HepG2 (cell line): Measurements from ENCODE around the gene PHF23. TPM values are rescaled to one million over a fixed set of nuclear protein-coding genes. Genes with fewer than 3 reads are reported as not detected.

Source experiments
- CREB1 ChIP-seq, 2 experiments: fragments of 450-650 bp in 1 of 2; IDR thresholded peaks; 2 replicates each; pipeline ENCODE4 v1.6.1; 2016 to 2017; ENCODE audit warnings: control low read depth in 1 of 2, mild to moderate bottlenecking in 1 of 2, missing compliant biosample characterization in 1 of 2, missing genetic modification characterization in 1 of 2
- CSRNP2 ChIP-seq: sonication (generic); formaldehyde crosslinking; conservative IDR thresholded peaks from 2 replicates; pipeline ENCODE4 v1.8.0; 2022; ENCODE audit warnings: low read depth, missing genetic modification reagents
- KLF15 ChIP-seq: sonication (generic); formaldehyde crosslinking; IDR thresholded peaks from 2 replicates; pipeline ENCODE4 v1.8.1; 2023; ENCODE audit warnings: borderline replicate concordance, mild to moderate bottlenecking, inconsistent platforms, missing genetic modification reagents, mixed read lengths
- PRDM10 ChIP-seq: sonication (generic); formaldehyde crosslinking; IDR thresholded peaks from 2 replicates; pipeline ENCODE4 v1.4.0; 2020; ENCODE audit warnings: low read depth, missing genetic modification reagents
- SP140L ChIP-seq: sonication (generic); formaldehyde crosslinking; IDR thresholded peaks from 2 replicates; pipeline ENCODE4 v1.4.0; 2020; ENCODE audit warnings: missing genetic modification reagents, borderline replicate concordance
- TAF15 ChIP-seq: fragments of 200-400 bp; formaldehyde crosslinking; IDR thresholded peaks from one replicate; pipeline ENCODE4 v1.6.1; 2018; ENCODE audit warnings: mild to moderate bottlenecking, low read depth, low read length; ENCODE audit not compliant: poor library complexity, severe bottlenecking
- ZBTB7A ChIP-seq: sonication (generic); formaldehyde crosslinking; IDR thresholded peaks from 2 replicates; pipeline ENCODE4 v1.8.0; 2022; ENCODE audit warnings: mild to moderate bottlenecking, missing genetic modification reagents
- ZNF30 ChIP-seq: sonication (generic); formaldehyde crosslinking; IDR thresholded peaks from 2 replicates; pipeline ENCODE4 v1.5.0; 2020; ENCODE audit warnings: mild to moderate bottlenecking, missing genetic modification reagents
- ZNF350 ChIP-seq: sonication (generic); formaldehyde crosslinking; IDR thresholded peaks from 2 replicates; pipeline ENCODE4 v1.4.0; 2020; ENCODE audit warnings: mild to moderate bottlenecking, low read depth, missing genetic modification reagents, borderline replicate concordance
- ZNF644 ChIP-seq: IDR thresholded peaks from 2 replicates; pipeline ENCODE4 v1.6.1; 2016; ENCODE audit warnings: low read depth
- ZSCAN9 ChIP-seq: IDR thresholded peaks from 2 replicates; pipeline ENCODE4 v1.6.1; 2016; ENCODE audit warnings: borderline replicate concordance
- polyA plus RNA-seq, 8 experiments: library from polyadenylated mRNA; depleted of rRNA in 3 of 8; stranded (reverse) in 7 of 8; unstranded in 1 of 8; fragments of >200 nt; fragmentation: Illumina TruSeq in 4 of 8; extraction: Trizol in 4 of 8; gene quantifications; 2 replicates each; pipeline versions ENCODE4 v1.2.1 to v1.2.3, GENCODE V29; 2011 to 2016; ENCODE audit warnings: low read depth in 4 of 8, missing spikeins in 1 of 8, mixed read lengths in 1 of 8; ENCODE audit not compliant: insufficient read depth in 1 of 8
- total RNA-seq, 5 experiments: library from RNA; depleted of rRNA; stranded (reverse); fragments of >200 nt; fragmentation: Illumina TruSeq; extraction: Trizol; gene quantifications; 2 replicates each; pipeline ENCODE4 v1.2.3, GENCODE V29; 2016; ENCODE audit warnings: low read depth in 1 of 5
- TF ChIP-seq, protein P1 (sequence below): sonication (generic); formaldehyde crosslinking; IDR thresholded peaks from 2 replicates; pipeline ENCODE4 v1.4.0; 2020; ENCODE audit warnings: missing genetic modification reagents, mild to moderate bottlenecking, borderline replicate concordance
- TF ChIP-seq, protein P2 (sequence below): sonication (generic); formaldehyde crosslinking; IDR thresholded peaks from 2 replicates; pipeline ENCODE4 v1.5.1; 2020; ENCODE audit warnings: missing genetic modification reagents, mild to moderate bottlenecking, borderline replicate concordance
- TF ChIP-seq, protein P3 (sequence below): sonication (generic); formaldehyde crosslinking; IDR thresholded peaks from 2 replicates; pipeline ENCODE4 v1.5.0; 2020; ENCODE audit warnings: mild to moderate bottlenecking, missing genetic modification reagents

Gene PHF23
- total and polyA plus RNA-seq, 2 of the 13 experiments (the other 11 are each of a cell fraction or from before 2014, with no cell fraction given): 27.6 to 33.2 TPM

DNA sequence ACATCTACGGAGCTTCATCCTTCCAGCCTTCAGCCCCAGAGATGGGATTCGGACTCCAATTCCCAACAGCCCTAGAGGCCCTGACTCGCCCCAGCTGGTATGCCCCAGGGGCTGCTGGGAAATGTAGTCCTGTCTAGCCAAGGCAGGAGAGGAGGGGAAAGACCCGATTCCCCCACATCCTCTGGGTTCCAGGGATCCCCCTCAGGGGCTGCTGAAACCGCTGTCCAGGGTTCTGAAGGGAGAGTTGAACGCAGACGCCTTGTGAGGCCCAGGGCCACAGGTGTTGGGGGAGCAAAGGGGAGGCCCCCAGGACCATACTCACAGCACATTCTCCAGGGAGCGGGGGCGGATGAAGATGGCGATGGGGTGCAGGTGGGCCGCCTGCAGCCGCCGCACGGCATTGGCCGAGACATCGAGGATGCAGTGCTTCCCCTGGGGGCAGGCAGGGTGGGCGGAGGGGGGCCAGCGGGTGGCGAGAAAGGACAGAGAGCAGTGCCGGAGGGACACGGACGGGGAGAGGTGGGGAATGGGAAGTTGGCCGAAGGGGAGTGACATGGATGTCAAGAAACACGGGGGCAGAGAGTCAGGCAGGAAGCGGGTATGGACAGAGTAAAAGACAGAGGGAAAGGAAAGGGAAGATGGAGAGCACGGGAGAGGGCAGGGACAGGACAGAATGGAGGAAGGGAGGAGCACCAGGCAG lies 47.5 kb downstream of the PHF23 start (continued):
- TF ChIP-seq CSRNP2 (CRISPR knock-in tag) (no peak), ZNF350 (CRISPR knock-in tag) (peak; percentile 38; the same call in 1 of the 2 replicates), TAF15 (no peak), ZBTB7A (CRISPR knock-in tag) (no peak), ZNF30 (CRISPR knock-in tag) (no peak), SP140L (CRISPR knock-in tag) (no peak), KLF15 (CRISPR knock-in tag) (no peak), ZSCAN9 (CRISPR knock-in tag) (no peak), ZNF644 (CRISPR knock-in tag) (no peak), PRDM10 (no peak), CREB1 (IDR thresholded peaks at IDR 0.05) (no peak), CREB1 (CRISPR knock-in tag; IDR thresholded peaks at IDR 0.05) (peak; percentile 93)
- TF ChIP-seq, protein P1, sequence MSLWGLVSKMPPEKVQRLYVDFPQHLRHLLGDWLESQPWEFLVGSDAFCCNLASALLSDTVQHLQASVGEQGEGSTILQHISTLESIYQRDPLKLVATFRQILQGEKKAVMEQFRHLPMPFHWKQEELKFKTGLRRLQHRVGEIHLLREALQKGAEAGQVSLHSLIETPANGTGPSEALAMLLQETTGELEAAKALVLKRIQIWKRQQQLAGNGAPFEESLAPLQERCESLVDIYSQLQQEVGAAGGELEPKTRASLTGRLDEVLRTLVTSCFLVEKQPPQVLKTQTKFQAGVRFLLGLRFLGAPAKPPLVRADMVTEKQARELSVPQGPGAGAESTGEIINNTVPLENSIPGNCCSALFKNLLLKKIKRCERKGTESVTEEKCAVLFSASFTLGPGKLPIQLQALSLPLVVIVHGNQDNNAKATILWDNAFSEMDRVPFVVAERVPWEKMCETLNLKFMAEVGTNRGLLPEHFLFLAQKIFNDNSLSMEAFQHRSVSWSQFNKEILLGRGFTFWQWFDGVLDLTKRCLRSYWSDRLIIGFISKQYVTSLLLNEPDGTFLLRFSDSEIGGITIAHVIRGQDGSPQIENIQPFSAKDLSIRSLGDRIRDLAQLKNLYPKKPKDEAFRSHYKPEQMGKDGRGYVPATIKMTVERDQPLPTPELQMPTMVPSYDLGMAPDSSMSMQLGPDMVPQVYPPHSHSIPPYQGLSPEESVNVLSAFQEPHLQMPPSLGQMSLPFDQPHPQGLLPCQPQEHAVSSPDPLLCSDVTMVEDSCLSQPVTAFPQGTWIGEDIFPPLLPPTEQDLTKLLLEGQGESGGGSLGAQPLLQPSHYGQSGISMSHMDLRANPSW: no peak
- TF ChIP-seq, protein P2, sequence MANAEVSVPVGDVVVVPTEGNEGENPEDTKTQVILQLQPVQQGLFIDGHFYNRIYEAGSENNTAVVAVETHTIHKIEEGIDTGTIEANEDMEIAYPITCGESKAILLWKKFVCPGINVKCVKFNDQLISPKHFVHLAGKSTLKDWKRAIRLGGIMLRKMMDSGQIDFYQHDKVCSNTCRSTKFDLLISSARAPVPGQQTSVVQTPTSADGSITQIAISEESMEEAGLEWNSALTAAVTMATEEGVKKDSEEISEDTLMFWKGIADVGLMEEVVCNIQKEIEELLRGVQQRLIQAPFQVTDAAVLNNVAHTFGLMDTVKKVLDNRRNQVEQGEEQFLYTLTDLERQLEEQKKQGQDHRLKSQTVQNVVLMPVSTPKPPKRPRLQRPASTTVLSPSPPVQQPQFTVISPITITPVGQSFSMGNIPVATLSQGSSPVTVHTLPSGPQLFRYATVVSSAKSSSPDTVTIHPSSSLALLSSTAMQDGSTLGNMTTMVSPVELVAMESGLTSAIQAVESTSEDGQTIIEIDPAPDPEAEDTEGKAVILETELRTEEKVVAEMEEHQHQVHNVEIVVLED: peak; percentile 51; the same call in 1 of the 2 replicates
- TF ChIP-seq, protein P3, sequence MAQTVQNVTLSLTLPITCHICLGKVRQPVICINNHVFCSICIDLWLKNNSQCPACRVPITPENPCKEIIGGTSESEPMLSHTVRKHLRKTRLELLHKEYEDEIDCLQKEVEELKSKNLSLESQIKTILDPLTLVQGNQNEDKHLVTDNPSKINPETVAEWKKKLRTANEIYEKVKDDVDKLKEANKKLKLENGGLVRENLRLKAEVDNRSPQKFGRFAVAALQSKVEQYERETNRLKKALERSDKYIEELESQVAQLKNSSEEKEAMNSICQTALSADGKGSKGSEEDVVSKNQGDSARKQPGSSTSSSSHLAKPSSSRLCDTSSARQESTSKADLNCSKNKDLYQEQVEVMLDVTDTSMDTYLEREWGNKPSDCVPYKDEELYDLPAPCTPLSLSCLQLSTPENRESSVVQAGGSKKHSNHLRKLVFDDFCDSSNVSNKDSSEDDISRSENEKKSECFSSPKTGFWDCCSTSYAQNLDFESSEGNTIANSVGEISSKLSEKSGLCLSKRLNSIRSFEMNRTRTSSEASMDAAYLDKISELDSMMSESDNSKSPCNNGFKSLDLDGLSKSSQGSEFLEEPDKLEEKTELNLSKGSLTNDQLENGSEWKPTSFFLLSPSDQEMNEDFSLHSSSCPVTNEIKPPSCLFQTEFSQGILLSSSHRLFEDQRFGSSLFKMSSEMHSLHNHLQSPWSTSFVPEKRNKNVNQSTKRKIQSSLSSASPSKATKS (CRISPR knock-in tag): no peak
